SK-N-SH treated with all-trans-retinoic acid at 6 μM for 48 hours (cell line): ENCODE results near the gene CYP46A1.

Source experiments
- ARNTL ChIP-seq: fragments of 450-650 bp; formaldehyde crosslinking; IDR thresholded peaks from 2 replicates; pipeline ENCODE4 v1.5.0; 2020; ENCODE audit warnings: low read depth, mild to moderate bottlenecking, moderate library complexity, borderline replicate concordance
- BACH2 ChIP-seq: fragments of 250-450 bp; sonication (Bioruptor Pico); IDR thresholded peaks from 2 replicates; pipeline ENCODE4 v1.9.0; 2021; ENCODE audit warnings: mild to moderate bottlenecking, borderline replicate concordance
- CSDC2 ChIP-seq: fragments of 250-450 bp; sonication (Bioruptor Pico); IDR thresholded peaks from 2 replicates; pipeline ENCODE4 v1.5.0; 2020; ENCODE audit warnings: mild to moderate bottlenecking, moderate library complexity
- GLIS3 ChIP-seq: fragments of 250-450 bp; sonication (Bioruptor Pico); IDR thresholded peaks from 2 replicates; pipeline ENCODE4 v1.5.0; 2020; ENCODE audit warnings: mild to moderate bottlenecking, moderate library complexity
- OSR1 ChIP-seq: fragments of 250-450 bp; sonication (Bioruptor Pico); IDR thresholded peaks from 2 replicates; pipeline ENCODE4 v1.8.0; 2022; ENCODE audit warnings: moderate library complexity, mild to moderate bottlenecking, inconsistent platforms
- PATZ1 ChIP-seq: fragments of 250-450 bp; sonication (Bioruptor Pico); IDR thresholded peaks from 2 replicates; pipeline ENCODE4 v1.8.0; 2020; ENCODE audit warnings: mild to moderate bottlenecking, moderate library complexity, borderline replicate concordance
- RARB ChIP-seq: fragments of 250-450 bp; sonication (Bioruptor Pico); IDR thresholded peaks from 2 replicates; pipeline ENCODE4 v1.8.0; 2021; ENCODE audit warnings: mild to moderate bottlenecking, moderate library complexity
- ZC3H10 ChIP-seq: fragments of 250-450 bp; sonication (Bioruptor Pico); IDR thresholded peaks from 2 replicates; pipeline ENCODE4 v1.5.1; 2021; ENCODE audit warnings: mild to moderate bottlenecking, moderate library complexity
- TF ChIP-seq, protein P1 (sequence below): fragments of 250-450 bp; sonication (Bioruptor Pico); IDR thresholded peaks from 2 replicates; pipeline ENCODE4 v1.5.0; 2020; ENCODE audit warnings: mild to moderate bottlenecking, moderate library complexity

DNA sequence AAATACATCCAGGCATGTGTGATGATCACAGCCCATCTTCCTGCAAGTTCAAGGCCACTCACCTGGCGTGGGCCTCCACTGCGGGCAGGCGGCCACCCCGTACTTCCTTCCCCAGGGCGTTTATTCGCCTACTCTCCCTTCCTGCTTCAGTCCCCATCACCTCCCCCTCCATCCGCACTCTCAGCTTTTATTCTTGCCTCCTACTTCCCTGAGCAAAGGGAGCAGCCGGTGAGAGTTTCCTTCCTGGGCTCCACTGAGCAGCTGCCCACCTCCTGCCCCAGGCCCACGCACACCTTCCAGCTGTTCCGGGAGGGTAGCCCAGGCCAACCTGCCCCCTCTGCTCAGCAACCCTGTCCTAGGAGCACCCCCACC lies 4.1 kb downstream of the CYP46A1 start:
- TF ChIP-seq, protein P1, sequence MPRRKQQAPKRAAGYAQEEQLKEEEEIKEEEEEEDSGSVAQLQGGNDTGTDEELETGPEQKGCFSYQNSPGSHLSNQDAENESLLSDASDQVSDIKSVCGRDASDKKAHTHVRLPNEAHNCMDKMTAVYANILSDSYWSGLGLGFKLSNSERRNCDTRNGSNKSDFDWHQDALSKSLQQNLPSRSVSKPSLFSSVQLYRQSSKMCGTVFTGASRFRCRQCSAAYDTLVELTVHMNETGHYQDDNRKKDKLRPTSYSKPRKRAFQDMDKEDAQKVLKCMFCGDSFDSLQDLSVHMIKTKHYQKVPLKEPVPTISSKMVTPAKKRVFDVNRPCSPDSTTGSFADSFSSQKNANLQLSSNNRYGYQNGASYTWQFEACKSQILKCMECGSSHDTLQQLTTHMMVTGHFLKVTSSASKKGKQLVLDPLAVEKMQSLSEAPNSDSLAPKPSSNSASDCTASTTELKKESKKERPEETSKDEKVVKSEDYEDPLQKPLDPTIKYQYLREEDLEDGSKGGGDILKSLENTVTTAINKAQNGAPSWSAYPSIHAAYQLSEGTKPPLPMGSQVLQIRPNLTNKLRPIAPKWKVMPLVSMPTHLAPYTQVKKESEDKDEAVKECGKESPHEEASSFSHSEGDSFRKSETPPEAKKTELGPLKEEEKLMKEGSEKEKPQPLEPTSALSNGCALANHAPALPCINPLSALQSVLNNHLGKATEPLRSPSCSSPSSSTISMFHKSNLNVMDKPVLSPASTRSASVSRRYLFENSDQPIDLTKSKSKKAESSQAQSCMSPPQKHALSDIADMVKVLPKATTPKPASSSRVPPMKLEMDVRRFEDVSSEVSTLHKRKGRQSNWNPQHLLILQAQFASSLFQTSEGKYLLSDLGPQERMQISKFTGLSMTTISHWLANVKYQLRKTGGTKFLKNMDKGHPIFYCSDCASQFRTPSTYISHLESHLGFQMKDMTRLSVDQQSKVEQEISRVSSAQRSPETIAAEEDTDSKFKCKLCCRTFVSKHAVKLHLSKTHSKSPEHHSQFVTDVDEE, result no peak
- no peak for TF ChIP-seq RARB (CRISPR knock-in tag)
- no peak for TF ChIP-seq CSDC2 (CRISPR knock-in tag)
- TF ChIP-seq PATZ1 (CRISPR knock-in tag), result no peak
- TF ChIP-seq BACH2, result no peak
- no peak for TF ChIP-seq OSR1 (CRISPR knock-in tag)
- TF ChIP-seq ARNTL, result no peak
- TF ChIP-seq ZC3H10, result no peak
- no peak for TF ChIP-seq GLIS3
